Left forelimb (tissue), 1 donor: Measurements from ENCODE around the gene ENTR1.
"Not testable (repeated sequence)": the region's sequence is repeated elsewhere in the genome, so short reads cannot be mapped to it uniquely, and the experiment has no call there.

Experiments used
- DNase-seq: peaks from one replicate; pipeline ENCODE4 v3.0.0-alpha.2; 2018; ENCODE audit warnings: low spot score

The ENTR1 gene

DNA sequence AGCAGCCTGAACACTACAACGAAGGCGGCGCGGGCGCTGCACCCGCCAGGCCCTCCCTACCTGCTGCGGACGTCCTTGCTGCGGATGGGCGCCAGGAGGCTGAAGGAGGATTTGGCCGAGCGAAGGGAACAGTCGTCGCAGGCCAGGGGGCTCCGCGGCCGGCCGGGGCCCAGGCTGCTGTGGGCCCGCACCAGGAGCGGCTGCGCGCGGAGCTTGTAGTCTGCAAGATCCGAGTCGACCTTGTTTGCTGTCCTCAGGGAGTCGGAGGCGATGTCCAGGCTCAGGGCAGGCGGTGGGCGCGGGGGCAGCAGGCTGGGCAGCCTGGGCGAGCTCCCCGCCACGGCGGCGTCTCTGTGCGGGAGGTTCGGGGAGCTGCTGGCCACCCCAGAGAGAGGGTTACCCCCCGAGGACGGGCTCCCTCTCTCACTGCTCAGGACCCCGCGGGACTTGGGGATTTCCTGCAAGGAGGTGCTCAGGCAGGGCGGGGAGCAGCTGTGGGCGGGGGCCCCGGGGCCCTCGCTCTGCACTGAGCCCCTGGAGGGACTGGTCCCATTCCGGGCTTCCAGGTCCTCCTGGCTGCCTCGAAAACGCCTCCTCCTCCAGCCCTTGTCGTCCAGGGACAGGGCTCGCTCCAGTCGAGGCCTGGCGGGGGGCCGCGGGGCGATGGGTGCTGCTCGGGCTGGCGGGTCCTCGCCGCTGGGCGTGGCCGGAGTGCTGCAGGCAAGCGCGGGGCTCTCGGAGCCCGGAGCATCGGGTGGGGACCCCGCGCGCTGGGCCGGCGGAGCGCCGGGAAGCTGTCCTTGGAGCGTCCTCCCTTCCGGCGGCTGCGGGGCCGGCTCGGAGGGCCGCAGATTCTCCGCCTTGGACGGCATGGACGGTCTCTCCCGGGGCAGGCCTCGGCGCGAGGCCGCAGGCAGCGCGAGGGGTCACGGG is 28.4 kb upstream of the ENTR1 start:
- DNase-seq, result no peak

DNA sequence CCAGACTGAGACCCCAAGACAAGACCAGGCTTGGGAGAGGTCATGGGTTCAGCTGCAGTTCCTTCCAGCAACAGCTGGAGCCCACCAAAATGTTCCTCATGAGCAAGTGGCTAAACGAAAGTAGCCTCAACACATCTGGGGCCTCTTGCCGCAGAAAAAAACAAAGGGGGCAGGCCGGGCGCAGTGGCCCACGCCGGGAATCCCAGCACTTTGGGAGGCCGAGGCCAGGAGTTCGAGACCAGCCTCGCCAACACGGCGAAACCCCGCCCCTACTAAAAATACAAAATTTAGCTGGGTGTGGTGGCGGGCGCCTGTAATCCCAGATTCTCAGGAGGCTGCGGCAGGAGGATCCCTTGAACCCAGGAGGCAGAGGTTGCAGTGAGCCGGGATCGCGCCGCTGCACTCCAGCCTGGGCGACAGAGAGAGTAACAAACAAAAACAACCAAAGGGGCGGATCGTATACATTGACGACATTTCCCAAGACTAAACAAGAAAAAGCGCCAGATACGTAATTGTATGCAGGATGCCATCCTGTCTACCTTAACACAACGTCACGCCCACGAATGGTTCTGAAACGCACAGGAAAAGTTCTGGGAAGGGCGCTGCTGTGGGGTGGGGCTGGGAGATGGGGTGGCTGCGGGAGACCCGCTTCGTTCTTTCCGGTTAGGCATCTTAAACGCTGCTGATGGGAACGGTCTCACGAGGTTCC is 27.6 kb upstream of the ENTR1 start:
- no peak for DNase-seq

DNA sequence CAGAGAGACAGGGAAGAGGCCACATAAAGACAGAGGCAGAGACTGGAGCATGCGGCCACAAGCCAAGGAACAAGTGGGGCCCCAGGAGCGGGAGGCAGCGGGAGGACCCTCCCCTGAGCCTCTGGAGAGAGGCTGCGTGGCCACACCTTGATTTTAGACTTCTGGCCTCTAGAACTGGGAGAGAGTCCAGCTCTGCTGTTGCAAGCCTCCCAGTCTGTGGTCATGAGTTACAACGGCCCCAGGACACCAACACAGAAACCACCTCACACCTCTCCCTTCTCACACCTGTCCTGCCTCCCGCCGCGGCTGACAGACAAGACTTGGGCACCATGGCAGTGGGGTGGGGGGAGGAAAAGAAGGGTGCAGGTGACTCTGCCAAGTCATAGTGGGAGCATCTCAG is 27.0 kb upstream of the ENTR1 start:
- DNase-seq, result no peak

DNA sequence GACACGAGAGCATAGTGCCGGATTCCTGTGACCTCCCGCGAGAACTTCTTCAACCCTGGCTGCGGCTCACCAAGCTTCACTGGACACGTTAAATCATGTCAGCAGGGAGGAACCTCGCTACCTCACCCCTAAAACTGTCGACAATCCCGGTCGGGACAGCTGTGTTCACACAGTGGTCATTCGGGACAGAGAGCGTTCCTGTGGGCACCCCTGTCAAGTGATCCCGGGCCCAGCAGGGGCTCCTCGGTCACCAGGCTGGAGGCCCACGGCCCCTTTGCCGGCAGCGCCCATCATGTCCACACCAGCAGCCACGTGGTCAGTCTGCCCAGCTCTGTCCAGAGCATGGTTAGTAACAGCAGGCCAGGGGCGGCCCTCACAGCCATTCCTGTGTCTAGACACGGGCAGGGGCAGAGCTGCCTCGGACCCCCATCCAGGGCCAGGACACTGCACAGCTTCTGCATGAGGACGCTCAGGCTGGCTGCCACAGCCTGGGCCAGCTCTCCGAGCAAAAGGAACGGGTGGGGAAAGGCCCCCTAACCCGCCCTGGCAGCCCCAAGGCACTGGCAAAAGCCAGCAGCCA is 25.7 kb upstream of the ENTR1 start:
- no peak for DNase-seq

DNA sequence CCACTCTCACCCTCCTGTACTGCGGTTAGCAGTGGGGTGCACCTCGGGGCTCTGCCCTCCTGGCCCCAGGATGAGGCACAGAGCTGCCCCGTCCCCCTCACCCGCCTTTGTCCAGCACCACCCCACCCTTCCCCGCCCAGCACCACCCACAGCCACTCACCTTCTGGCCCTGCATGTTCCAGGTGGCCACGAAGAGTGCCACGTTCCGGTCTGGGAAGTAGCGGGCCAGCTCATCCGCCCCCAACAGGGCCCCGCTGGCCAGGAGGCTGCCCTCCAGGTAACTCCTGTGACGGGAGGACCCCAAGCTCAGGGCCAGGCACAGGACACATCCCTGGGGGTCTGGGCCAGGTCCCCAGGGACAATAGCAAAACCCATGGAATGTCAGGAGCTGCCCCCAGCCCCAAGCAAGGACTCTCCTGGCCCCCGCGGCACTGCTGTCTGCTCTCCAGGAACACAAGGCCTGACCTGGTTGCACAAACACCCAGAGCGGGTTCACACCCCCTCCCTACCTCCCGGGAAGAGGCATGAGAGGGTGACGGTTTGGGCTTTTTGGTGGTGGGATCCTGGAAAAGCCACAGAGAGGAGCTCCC is 24.3 kb upstream of the ENTR1 start:
- DNase-seq, result no peak

DNA sequence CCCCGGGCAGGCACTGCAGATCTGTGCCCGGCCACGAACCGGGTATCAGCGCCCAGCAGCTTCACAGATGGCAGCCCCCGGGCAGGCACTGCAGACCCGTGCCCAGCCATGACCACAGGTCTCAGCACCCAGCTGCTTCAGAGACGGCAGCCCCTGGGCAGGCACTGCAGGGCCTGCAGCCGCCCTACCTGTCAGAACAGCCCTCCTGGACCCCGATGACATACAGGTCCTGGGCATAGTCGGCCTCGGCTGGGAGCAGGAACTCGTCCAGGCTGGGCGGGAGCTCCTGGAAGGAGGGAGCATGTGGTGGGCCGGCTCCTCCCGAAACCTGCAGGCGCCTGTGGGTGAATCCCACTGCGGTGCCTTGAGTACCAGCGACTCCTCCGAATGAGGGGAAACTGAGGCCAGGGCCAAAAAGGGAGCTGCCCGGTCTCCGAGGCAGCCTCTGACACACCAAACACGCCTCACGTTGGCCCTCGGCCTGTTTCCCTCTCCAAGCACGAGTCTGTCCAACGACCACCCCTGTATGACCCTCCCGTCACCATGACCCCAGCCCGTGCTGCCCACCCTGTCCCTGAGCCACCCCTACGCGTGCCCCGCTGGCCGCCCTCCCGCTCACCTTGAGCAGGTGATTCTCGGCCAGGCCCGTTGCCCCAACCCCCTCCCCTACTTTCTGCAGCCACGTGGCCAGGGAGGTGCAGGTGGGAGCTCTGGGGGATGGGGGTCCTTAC is 23.6 kb upstream of the ENTR1 start:
- no peak for DNase-seq

DNA sequence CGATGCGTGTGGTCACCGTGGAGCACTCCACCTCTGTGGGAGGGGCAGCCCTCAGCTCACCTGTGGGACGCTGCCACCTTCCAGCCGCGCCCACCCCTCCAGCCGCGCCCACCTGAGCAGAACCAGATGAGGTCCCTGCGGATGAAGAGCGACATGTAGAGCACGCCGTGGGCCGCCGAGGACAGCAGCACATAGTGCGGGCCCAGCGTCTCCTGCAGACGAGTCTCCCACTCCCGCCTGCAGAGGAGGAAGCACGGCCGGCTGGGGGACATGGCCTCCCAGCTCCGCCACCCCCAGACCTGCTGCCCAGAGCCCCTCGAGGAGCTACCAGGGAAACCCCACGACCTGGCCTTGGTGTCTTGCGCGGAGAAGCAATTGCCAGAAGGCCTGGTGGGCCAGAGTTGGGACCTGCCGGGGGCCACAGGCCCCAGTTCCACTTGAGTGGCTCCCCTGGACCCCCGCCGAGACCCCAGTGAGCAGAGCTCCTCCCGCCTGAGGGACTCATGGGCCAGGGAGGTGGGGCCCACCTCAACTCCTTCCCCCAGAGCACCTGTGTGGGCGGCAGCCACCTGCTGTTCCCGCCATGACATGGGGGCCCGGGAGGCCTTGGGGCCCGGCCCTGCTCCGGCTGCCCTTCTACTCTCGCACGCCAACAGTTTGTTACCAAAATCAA is 22.8 kb upstream of the ENTR1 start:
- DNase-seq, result no peak

DNA sequence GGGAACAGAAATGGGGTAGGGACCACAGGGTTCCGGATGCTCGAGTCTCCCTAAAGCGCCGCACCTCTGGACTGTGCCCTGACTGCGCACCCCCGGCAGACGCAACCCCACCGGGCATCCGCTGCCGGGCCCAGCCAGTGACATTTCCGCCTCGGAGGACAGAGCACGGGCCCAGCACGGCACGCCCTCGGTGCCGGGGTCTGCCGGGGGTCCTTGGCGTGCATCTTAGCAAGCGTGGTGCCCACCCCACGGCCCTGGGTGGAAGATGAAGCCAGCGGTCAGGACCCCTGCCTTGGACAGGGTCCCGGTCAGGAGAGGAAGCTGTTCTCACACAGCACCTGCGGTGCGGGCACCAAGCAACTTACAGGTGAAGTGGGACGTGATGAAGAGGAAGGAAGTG is 22.2 kb upstream of the ENTR1 start:
- no peak for DNase-seq

DNA sequence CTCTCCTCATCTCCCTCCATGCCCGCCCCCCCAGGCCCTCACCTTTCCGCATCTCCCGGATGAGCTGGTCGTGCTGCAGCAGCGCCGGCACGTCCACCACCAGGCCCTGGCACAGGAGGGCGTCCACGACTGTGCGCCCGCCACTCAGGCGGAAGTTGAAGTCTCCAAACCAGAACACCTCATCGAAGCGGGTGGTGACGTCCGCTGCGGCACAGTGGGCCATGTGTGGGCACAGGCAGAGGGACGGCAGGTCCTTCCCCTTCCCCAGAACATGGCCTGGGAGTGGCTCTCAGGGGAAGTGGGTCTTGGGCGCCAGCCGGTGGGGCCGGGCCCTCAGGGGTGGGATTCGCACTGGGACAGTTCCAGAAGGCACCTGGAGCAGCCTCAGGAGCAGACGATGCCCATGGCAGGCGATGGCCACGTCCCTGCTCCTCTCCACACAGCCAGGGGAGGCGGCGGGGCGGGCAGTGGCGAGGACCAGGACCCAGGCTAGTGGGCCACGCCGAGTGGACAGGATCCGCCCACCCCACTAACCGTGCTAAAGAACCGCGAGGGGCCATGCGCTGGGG is 21.5 kb upstream of the ENTR1 start:
- no peak for DNase-seq

DNA sequence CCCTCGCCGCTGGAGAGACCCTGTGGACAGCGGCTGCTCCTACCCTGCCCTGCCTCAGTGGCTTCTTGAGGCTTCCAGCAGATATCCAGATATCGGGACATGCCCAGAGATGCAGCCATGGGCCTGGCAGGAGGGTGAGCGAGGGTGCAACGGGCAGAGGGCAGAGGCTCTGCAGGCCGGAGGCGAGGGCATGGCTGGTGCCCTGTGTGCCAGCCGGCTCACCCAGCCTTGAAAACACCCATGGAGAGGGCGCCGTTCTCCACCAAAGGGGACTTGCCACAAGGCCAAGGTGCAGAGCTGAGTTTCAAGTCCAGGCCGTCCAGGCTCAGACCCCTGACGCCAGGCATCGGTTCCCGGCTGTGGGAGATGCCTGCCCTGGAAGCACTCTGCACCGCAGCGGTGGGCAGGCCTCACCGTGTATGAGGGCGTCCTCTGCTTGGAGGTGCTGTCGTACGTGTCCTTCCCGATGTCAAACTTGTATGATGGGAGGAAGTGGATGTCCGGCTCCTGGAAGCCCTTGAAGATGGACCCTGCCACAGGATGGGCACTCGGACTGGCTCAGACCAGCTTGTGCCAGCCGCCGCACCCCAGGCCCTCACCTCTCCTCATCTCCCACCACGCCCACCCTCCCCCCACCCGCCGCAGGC is 20.3 kb upstream of the ENTR1 start:
- no peak for DNase-seq

DNA sequence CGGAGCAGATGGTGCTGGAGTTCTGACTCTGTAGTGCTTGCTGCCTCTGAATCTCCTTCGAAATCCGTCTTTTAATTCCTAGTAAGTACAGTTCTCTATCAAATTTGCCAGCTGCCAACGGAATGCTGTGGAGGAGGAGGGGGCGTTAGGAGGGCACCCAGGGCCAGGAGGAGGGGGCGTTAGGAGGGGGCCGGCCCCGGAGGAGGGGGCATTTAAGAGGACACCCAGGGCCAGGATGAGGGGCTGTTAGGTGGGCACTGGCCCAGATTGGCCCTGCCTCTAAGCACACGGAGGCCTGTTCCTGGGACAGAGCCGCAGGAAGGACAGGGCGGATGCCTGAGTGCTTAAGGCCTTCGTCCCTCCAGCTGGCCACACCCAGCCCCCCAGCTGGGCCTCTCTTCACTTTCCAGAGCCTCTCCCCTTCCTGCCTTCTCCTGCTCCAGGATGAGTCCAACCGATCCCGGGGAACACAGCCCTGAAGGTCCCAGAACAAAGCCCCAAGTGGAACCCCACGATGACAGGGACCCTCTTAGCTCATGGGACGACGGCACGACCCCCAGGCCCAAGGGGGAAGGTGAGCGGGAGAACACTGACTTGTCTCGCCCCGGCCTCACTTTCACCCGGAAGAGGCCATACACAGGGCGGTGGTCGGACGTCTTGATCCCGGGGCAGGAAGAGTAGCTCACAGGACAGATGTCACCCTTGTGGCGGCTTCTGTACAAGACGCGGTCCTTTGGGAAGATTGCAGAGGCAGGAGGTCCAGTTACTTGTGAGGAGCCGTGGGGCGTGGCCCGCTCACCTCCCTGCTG is 19.5 kb upstream of the ENTR1 start:
- no peak for DNase-seq

DNA sequence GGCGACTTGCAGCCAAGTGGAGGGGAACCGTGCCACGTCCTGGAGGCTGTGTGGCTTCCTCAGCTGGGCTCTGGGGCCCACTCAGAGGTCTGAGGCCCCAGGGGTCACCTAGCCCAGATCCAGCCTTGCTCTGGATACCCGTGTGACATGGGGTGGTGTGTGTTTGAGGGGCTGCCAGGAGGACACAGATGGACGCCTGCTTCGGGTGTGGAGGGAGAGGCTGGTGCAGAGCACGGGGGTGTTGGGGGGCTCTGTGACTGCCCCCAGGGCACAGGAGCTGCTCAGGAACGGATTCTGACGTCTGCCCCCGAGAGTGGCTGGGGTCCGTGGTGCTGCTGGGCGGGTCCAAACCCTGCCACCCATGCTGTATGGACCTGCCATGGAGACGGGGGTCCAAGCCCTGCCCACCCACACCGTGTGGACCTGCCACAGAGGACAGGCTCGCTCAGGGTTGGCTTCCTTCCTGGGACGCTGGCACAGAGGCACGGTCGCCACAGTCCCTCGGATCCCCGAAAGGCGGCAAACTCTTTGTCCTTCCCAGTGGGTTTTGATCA is 18.7 kb upstream of the ENTR1 start:
- DNase-seq, result no peak

DNA sequence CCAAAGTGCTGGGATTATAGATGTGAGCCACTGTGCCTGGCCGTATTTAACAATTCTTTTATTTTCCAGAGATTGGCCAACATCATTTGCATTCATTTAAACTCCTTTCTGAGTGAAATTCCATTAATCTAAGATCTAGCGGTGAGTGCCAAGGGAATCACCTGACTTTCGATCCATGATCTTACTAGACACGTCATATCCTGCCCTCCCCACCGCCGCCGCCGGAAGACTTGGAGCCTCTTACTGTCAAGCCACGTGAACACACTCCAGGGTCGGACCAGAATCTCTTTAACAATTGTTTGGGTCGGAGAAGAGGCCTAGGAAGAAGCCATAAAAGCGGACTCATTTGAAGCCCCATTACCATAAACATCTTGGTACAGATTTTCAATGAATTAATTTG is 16.4 kb upstream of the ENTR1 start:
- no peak for DNase-seq

DNA sequence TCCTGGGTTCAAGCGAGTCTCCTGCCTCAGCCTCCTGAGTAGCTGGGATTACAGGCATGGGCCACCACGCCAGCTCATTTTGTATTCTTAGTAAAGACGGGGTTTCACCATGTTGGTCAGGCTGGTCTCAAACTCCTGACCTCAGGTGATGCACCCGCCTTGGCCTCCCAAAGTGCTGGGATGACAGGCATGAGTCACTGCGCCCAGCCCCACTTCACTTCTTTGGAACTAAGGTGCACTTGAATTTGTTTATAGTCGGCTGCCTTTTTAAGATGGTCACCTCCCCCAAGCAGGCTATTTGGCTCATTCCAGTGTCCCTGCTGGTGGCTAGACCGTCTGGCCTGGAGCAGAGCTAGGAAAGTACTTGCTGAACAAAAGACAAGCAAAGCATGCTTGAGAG is 15.0 kb upstream of the ENTR1 start:
- not testable (repeated sequence) for DNase-seq

DNA sequence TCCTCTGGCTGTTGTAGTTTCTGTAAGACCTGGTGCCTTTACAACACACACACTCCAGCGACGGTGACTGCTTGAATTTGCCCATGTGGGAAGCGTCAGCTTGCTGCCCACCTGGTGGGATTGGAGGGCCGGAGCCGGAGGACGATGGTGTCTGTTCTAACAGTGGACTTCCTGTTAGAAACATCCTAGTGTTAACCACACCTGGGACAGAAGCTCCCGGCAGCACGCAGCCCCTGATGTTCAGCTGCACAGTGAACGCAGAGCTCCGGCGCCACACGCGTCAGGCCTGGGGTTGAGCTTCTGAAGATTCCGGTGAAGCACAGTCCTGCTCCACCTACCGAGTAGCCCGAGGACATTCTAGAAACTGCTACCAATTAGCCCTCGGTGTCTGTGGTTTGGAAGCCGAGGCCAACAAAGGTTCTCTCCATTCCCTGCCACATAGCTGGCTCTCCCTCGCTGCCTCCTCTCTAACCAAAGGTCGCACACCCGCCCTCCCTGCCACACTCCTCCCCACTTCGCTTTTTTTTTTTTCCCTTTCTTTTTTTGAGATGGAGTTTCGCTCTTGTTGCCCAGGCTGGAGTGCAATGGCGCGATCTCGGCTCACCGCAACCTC is 14.4 kb upstream of the ENTR1 start:
- no peak for DNase-seq

DNA sequence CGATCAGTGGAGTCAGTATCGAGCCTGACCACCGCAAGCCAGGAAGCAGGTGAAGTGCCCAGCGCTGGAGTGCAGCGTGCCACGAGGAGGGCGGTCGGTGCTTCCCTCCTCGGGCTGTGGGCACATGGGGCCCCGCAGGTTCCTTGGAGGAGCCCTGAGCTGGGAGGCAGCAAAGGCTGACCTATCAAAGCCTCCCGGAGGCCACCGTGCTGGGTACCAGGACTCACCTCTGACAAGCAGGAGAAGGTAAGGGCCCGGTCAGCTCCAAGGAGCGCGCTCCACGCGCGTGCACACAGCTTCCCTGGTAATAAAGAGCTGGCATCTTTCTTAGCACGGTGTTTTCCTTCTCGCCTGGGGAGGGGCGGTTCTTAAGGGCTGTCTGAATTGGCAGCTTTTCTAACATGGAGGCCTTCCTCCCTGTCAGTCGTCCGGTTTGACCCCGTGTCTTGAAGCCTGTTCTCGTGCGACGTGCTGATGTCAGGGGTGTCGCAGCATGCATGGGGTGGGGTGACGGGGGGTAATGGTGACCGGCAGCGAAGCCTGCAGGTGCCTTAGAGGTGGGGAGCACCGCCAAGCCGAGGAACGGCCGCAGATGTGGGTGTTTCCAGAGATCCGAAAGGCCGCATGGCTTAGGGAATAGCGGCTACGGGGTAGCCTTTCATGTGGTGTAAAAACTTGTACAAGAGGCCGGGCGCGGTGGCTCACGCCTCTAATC is 13.2 kb upstream of the ENTR1 start:
- no peak for DNase-seq

DNA sequence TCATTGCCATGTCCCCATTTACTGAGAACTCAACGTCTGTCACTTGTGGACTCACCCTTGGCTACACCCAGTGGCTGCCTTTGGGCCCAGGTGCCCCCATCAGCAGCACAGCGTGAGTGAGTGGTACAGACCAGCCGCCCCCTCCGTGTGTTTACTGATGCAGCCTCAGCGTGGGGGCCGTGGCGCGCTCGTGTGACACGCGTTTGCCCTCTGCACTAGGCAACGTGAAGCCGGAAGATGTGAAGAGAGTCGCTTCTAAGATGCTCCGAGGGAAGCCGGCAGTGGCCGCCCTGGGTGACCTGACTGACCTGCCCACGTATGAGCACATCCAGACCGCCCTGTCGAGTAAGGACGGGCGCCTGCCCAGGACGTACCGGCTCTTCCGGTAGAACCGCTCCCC is 12.5 kb upstream of the ENTR1 start:
- no peak for DNase-seq

DNA sequence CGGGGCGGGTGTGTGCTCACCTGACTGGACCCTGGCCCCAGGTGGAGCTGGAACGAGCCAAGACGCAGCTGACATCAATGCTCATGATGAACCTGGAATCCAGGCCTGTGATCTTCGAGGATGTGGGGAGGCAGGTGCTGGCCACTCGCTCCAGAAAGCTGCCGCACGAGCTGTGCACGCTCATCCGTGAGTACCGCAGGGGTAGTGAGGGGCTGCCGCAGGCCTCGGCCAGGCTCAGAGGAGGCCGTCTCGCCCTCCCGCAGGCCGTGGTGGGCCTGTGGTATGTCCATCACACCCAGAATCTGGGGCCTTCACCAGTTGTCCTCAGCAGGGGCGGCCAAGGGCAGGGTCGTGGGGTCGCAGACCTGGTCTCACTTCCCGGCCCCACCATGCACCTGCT is 11.4 kb upstream of the ENTR1 start:
- DNase-seq, result no peak
